ENCODE measurements around the gene KISS1R. TPM values are rescaled to one million over a fixed set of nuclear protein-coding genes. Genes with fewer than 3 reads are reported as not detected.

KISS1R gene
- total and polyA plus RNA-seq, 2 of the 4 experiments (the other 2 are of a cell fraction) = not detected

DNA sequence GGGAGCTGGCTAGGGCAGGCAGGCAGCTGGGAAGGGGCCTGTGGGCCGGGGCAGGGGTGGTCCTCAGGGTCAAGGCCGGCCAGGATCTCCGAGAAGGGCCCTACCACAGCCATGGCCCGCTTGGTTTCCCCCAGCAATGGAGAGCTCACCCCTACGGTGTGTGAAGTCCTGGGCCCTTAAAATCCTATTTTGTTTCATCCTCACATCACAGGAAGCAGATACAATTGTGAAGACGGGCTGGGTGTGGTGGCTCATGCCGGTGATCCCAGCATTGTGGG, 15.1 kb upstream of the KISS1R start:
- Histone ChIP-seq H3K18ac (ENCODE audit: low read depth, low read length) (no peak overlapping the region), H3K4ac (ENCODE audit: low read depth, low read length) (no peak overlapping the region), H3K4me3 (ENCODE audit: insufficient read depth, low read depth, low read length) (no peak overlapping the region), H3K36me3 (ENCODE audit: control insufficient read depth, insufficient read depth, low read length) (peaks cover 26% of the 10 kb centered on the region), H3K4me1 (ENCODE audit: control insufficient read depth, insufficient read depth, low read length) (peaks cover 2% of the 10 kb centered on the region; the same call in 1 of the 2 replicates), H3K79me1 (ENCODE audit: low read depth in 1 of 2, low read length in 2 of 2) (peaks cover 12 to 55% of the 10 kb centered on the region in 2 experiments), H2BK5ac (ENCODE audit: low read depth, low read length, poor library complexity, severe bottlenecking) (no peak overlapping the region), H2BK20ac (ENCODE audit: low read depth, low read length) (no peak overlapping the region), H2BK15ac (ENCODE audit: low read depth, low read length) (no peak overlapping the region), H3K9me3 (ENCODE audit: control insufficient read depth, insufficient read depth, low read length) (no peaks in the 10 kb centered on the region), H2AK5ac (ENCODE audit: low read depth, low read length) (no peak overlapping the region), H4K91ac (ENCODE audit: insufficient read depth, low read depth, low read length) (no peak overlapping the region), H4K20me1 (ENCODE audit: insufficient read depth, low read length) (peaks cover 58% of the 10 kb centered on the region), H3K9ac (ENCODE audit: low read depth, low read length) (no peak overlapping the region), H4K8ac (ENCODE audit: low read depth in 2 of 2, low read length in 2 of 2) (no peak overlapping the region), H3K14ac (replicated peaks; ENCODE audit: low read depth, low read length) (no peak overlapping the region), H3K56ac (ENCODE audit: extremely low read depth, insufficient read depth, low read length) (no peak overlapping the region), H2BK120ac (ENCODE audit: low read depth, low read length) (no peak overlapping the region), H3K4me2 (ENCODE audit: low read depth, low read length) (no peak overlapping the region), H2AK9ac (replicated peaks; ENCODE audit: low read depth, low read length, poor library complexity) (no peak overlapping the region), H4K5ac (ENCODE audit: low read depth, low read length) (no peak overlapping the region), H2AFZ (replicated peaks; ENCODE audit: low read length, poor library complexity) (no peak overlapping the region), H3K9me1 (ENCODE audit: insufficient read depth, low read length) (no peaks in the 10 kb centered on the region; the same call in 1 of the 2 replicates), H3K27ac (ENCODE audit: insufficient read depth, low read length) (no peak overlapping the region), H3K27me3 (ENCODE audit: control insufficient read depth, insufficient read depth, low read length) (no peaks in the 10 kb centered on the region), H3K23ac (ENCODE audit: low read depth, low read length) (no peak overlapping the region)
- dilution Hi-C loops (cut with HindIII; ENCODE audit: low sequenced_read_pairs, unreplicated experiment) = no loop called here
- DNase-seq (no peak), ATAC-seq (ENCODE audit: low read depth) (no peak)
- POLR2A ChIA-PET (ENCODE audit: unreplicated experiment) = no interaction called here
- WGBS, 2 experiments (ENCODE audit: extremely low coverage in 2 of 2, insufficient read length in 1 of 2) = 80% methylated on average over 1 of the region's 7 CpGs; no CpG with 5 or more reads in 1 of the 2 experiments
- TF ChIP-seq RFX5 (IDR thresholded peaks at IDR 0.05; ENCODE audit: low read depth, low read length) (no peak), CEBPB (IDR thresholded peaks at IDR 0.05; ENCODE audit: low read depth, low read length) (no peak), MAZ (IDR thresholded peaks at IDR 0.05; ENCODE audit: borderline replicate concordance, low read depth, low read length) (no peak), SMC3 (IDR thresholded peaks at IDR 0.05; ENCODE audit: low read depth, low read length) (no peak), MXI1 (IDR thresholded peaks at IDR 0.05; ENCODE audit: borderline replicate concordance, low read depth, low read length) (no peak), RAD21 (IDR thresholded peaks at IDR 0.05; ENCODE audit: low read length) (no peak), RCOR1 (IDR thresholded peaks at IDR 0.05; ENCODE audit: insufficient replicate concordance, low read length) (no peak), BHLHE40 (IDR thresholded peaks at IDR 0.05; ENCODE audit: low read depth, low read length) (no peak), POLR2A (IDR thresholded peaks at IDR 0.05; ENCODE audit: low read depth, low read length) (no peak), MAFK (IDR thresholded peaks at IDR 0.05; ENCODE audit: low read depth, low read length) (no peak)
- TF ChIP-seq, protein P1, sequence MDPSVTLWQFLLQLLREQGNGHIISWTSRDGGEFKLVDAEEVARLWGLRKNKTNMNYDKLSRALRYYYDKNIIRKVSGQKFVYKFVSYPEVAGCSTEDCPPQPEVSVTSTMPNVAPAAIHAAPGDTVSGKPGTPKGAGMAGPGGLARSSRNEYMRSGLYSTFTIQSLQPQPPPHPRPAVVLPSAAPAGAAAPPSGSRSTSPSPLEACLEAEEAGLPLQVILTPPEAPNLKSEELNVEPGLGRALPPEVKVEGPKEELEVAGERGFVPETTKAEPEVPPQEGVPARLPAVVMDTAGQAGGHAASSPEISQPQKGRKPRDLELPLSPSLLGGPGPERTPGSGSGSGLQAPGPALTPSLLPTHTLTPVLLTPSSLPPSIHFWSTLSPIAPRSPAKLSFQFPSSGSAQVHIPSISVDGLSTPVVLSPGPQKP (IDR thresholded peaks at IDR 0.05; ENCODE audit: borderline replicate concordance, low read depth, low read length) = no peak
- TF ChIP-seq, protein P2, sequence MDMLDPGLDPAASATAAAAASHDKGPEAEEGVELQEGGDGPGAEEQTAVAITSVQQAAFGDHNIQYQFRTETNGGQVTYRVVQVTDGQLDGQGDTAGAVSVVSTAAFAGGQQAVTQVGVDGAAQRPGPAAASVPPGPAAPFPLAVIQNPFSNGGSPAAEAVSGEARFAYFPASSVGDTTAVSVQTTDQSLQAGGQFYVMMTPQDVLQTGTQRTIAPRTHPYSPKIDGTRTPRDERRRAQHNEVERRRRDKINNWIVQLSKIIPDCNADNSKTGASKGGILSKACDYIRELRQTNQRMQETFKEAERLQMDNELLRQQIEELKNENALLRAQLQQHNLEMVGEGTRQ (IDR thresholded peaks at IDR 0.05; ENCODE audit: low read depth, low read length) = no peak
- BruUV-seq (replicated peaks) = no TSS peak
- intact Hi-C loops (cut with micrococcal nuclease) = no loop called here
- in situ Hi-C loops (cut with MboI; ENCODE audit: low sequenced_read_pairs) = no loop called here
- CTCF ChIA-PET = no interaction called here

All from IMR-90 (cell line).